B cell (primary cell): ENCODE results near the gene DCLK1. TPM values are rescaled to one million over a fixed set of nuclear protein-coding genes. Genes with fewer than 3 reads are reported as not detected.

Experiments
- ATAC-seq: fragments of 200-7000 bp; cut with Tn5 transposase; one replicate; pipeline ENCODE4 v1.10.0; 2021; ENCODE audit warnings: low read depth, mild to moderate bottlenecking, moderate number of reproducible peaks, moderate library complexity
- CTCF ChIA-PET: fragments of 350-600 bp; sonication (Branson Sonifier 250); formaldehyde crosslinking; loops from one replicate; lab custom pipeline; 2021; ENCODE audit warnings: antibody characterized with exemption, inconsistent platforms; lab: Charles Lee
- POLR2A ChIA-PET: fragments of 350-600 bp; sonication (Branson Sonifier 250); formaldehyde crosslinking; loops from one replicate; lab custom pipeline; 2021; ENCODE audit warnings: antibody characterized with exemption; lab: Charles Lee
- DNase-seq: peaks from one replicate; pipeline ENCODE4 v3.0.0; 2013
- H2AFZ ChIP-seq: 2 replicates; pipeline ENCODE4 v1.6.1; 2012; ENCODE audit warnings: mild to moderate bottlenecking, low read depth, low read length; ENCODE audit not compliant: insufficient read depth, poor library complexity, severe bottlenecking
- H3K27ac ChIP-seq, 2 donors: 1 replicate in 1 of 2; 2 replicates in 1 of 2; pipeline ENCODE4 v1.5.1; 2012 to 2013; ENCODE audit warnings: low read length in 2 of 2, mild to moderate bottlenecking in 2 of 2, moderate library complexity in 1 of 2
- H3K27me3 ChIP-seq, 4 experiments: fragments of 200-600 bp in 1 of 4; sonication (generic) in 1 of 4; replicated peaks in 1 of 4; 1 replicate in 2 of 4; 2 replicates in 2 of 4; pipeline versions ENCODE4 v1.6.1 to v1.7.0; 2013 to 2016; ENCODE audit warnings: low read length in 3 of 4, mild to moderate bottlenecking in 2 of 4, mixed read lengths in 1 of 4, moderate library complexity in 1 of 4; ENCODE audit not compliant: insufficient read depth in 4 of 4, control insufficient read depth in 3 of 4; ENCODE audit errors: control extremely low read depth in 1 of 4
- H3K36me3 ChIP-seq, 2 experiments: replicated peaks in 1 of 2; 1 replicate in 1 of 2; 2 replicates in 1 of 2; pipeline versions ENCODE4 v1.6.1 to v1.7.1; 2013; ENCODE audit warnings: low read length in 1 of 2; ENCODE audit not compliant: insufficient read depth in 2 of 2, control insufficient read depth in 1 of 2; ENCODE audit errors: control extremely low read depth in 1 of 2, extremely low read depth in 1 of 2
- H3K4me1 ChIP-seq, 2 donors: fragments of 200-600 bp in 1 of 2; sonication (generic) in 1 of 2; 1 replicate in 1 of 2; 2 replicates in 1 of 2; pipeline versions ENCODE4 v1.5.1 to v1.6.1; 2013 to 2017; ENCODE audit warnings: low read length in 2 of 2; ENCODE audit not compliant: control insufficient read depth in 2 of 2, insufficient read depth in 2 of 2
- H3K4me2 ChIP-seq: replicated peaks from 2 replicates; pipeline ENCODE3; 2012; ENCODE audit warnings: mild to moderate bottlenecking, low read depth, low read length; ENCODE audit not compliant: poor library complexity, severe bottlenecking
- H3K4me3 ChIP-seq, 5 experiments: fragments of 200-600 bp in 1 of 5; sonication (generic) in 1 of 5; 1 replicate in 3 of 5; 2 replicates in 2 of 5; pipeline versions ENCODE4 v1.5.1 to v1.7.0; 2011 to 2016; ENCODE audit warnings: low read length in 4 of 5, mild to moderate bottlenecking in 4 of 5, low read depth in 2 of 5, control low read depth in 1 of 5, moderate library complexity in 1 of 5; ENCODE audit not compliant: insufficient read depth in 1 of 5; ENCODE audit errors: control extremely low read depth in 1 of 5, extremely low read depth in 1 of 5
- H3K79me2 ChIP-seq: fragments of 200-600 bp; sonication (generic); one replicate; pipeline ENCODE4 v1.6.0; 2016; ENCODE audit warnings: low read length; ENCODE audit not compliant: control insufficient read depth, insufficient read depth
- H3K9ac ChIP-seq: fragments of 200-600 bp; sonication (generic); 2 replicates; pipeline ENCODE4 v1.6.1; 2017; ENCODE audit warnings: mild to moderate bottlenecking, low read length, moderate library complexity
- H3K9me3 ChIP-seq, 3 donors: one replicate each; pipeline versions ENCODE4 v1.6.1 to v1.7.1; 2013; ENCODE audit warnings: low read length in 2 of 3; ENCODE audit not compliant: control insufficient read depth in 2 of 3, insufficient read depth in 1 of 3; ENCODE audit errors: control extremely low read depth in 1 of 3
- H4K20me1 ChIP-seq: 2 replicates; pipeline ENCODE4 v1.6.0; 2012; ENCODE audit warnings: mild to moderate bottlenecking, low read length; ENCODE audit not compliant: insufficient read depth, control insufficient read depth, poor library complexity, severe bottlenecking
- H3K27ac Mint-ChIP-seq: one replicate; pipeline ENCODE4 v1.8.0; 2021; ENCODE audit warnings: mixed read lengths
- H3K27me3 Mint-ChIP-seq: one replicate; pipeline ENCODE4 v1.8.0; 2021; ENCODE audit warnings: mixed read lengths
- H3K4me1 Mint-ChIP-seq: one replicate; pipeline ENCODE4 v1.8.0; 2021; ENCODE audit warnings: mixed read lengths
- H3K4me3 Mint-ChIP-seq: one replicate; pipeline ENCODE4 v1.8.0; 2021; ENCODE audit warnings: mixed read lengths
- H3K9me3 Mint-ChIP-seq: one replicate; pipeline ENCODE4 v1.8.0; 2022; ENCODE audit warnings: mixed read lengths; ENCODE audit not compliant: insufficient read depth
- CTCF ChIP-seq: fragments of 200-600 bp; IDR thresholded peaks from one replicate; pipeline ENCODE4 v1.8.0; 2022; ENCODE audit warnings: antibody characterized with exemption, mild to moderate bottlenecking
- EZH2 ChIP-seq: IDR thresholded peaks from 2 replicates; pipeline ENCODE4 v1.6.1; 2012; ENCODE audit warnings: borderline replicate concordance, low read depth, mild to moderate bottlenecking, moderate library complexity, low read length; ENCODE audit not compliant: insufficient read depth, poor library complexity, severe bottlenecking
- WGBS: methylation state at CpG from one replicate; pipeline ENCODE4 v1.1.5; 2013; ENCODE audit warnings: missing lambda C conversion rate; ENCODE audit not compliant: insufficient coverage; 5-methylcytosine and 5-hydroxymethylcytosine counted together
- intact Hi-C: fragments of 100-400 bp; cut with micrococcal nuclease; formaldehyde crosslinking; loops from one replicate; pipeline ENCODE4 v1.10.0; 2022
- polyA plus RNA-seq: library from polyadenylated mRNA; depleted of rRNA; stranded (reverse); fragments of >200 nt; gene quantifications from 2 replicates; pipeline ENCODE4 v1.2.3, GENCODE V29; 2012
- total RNA-seq, 2 donors: library from RNA; stranded (reverse); fragments of 120-200 nt in 1 of 2; gene quantifications; 1 replicate in 1 of 2; 2 replicates in 1 of 2; pipeline versions ENCODE4 v1.2.3 to v1.2.4, GENCODE V29; 2013 to 2022

DCLK1 gene
- total and polyA plus RNA-seq, 2 donors (not counting 1 experiment from before 2014, with no cell fraction given), result not detected

GRCh38 chr13:36148446-36148845, 17.3 kb upstream of the DCLK1 start:
- H3K27me3 ChIP-seq, result no peaks in the 10 kb centered on the region
- H3K4me3 ChIP-seq, result no peak overlapping the region
- H3K27me3 Mint-ChIP-seq, result no peaks in the 10 kb centered on the region
- no peak for DNase-seq
- ATAC-seq, result no peak
- no peaks in the 10 kb centered on the region for H4K20me1 ChIP-seq
- H3K4me3 Mint-ChIP-seq, result no peak overlapping the region
- no peak for TF ChIP-seq CTCF
- POLR2A ChIA-PET, result no interaction called here
- no peak overlapping the region for H3K27ac ChIP-seq
- H3K4me2 ChIP-seq, result no peak overlapping the region
- intact Hi-C loops, result no loop called here
- H3K4me1 Mint-ChIP-seq, result no peaks in the 10 kb centered on the region
- H2AFZ ChIP-seq, result no peak overlapping the region
- H3K9ac ChIP-seq, result no peak overlapping the region
- WGBS, result no CpG with 5 or more reads among the region's 1 CpG
- CTCF ChIA-PET, result no interaction called here
- no peak overlapping the region for H3K27ac Mint-ChIP-seq
- H3K9me3 Mint-ChIP-seq, result no peaks in the 10 kb centered on the region
- peaks cover 0 to 3% (median 0%) of the 10 kb centered on the region in 3 donors for H3K9me3 ChIP-seq
- H3K79me2 ChIP-seq, result no peaks in the 10 kb centered on the region
- H3K36me3 ChIP-seq, result no peaks in the 10 kb centered on the region
- H3K4me1 ChIP-seq, result no peaks in the 10 kb centered on the region

- no peaks in the 10 kb centered on the region for H4K20me1 ChIP-seq
- no peak overlapping the region for H3K9ac ChIP-seq
- intact Hi-C loops, result no loop called here
- H3K27ac ChIP-seq, result no peak overlapping the region
- CTCF ChIA-PET, result no interaction called here
- no peak overlapping the region for H2AFZ ChIP-seq
- DNase-seq (no peak), ATAC-seq (no peak)
- Mint-ChIP-seq H3K27ac (no peak overlapping the region), H3K9me3 (no peaks in the 10 kb centered on the region), H3K4me3 (no peak overlapping the region), H3K27me3 (no peaks in the 10 kb centered on the region), H3K4me1 (no peaks in the 10 kb centered on the region)
- POLR2A ChIA-PET, result no interaction called here
- no peaks in the 10 kb centered on the region for H3K36me3 ChIP-seq
- TF ChIP-seq EZH2 (no peak), CTCF (no peak)
- no peak overlapping the region for H3K4me2 ChIP-seq
- no peaks in the 10 kb centered on the region for H3K79me2 ChIP-seq
- no peaks in the 10 kb centered on the region for H3K4me1 ChIP-seq
- no peak overlapping the region for H3K4me3 ChIP-seq
- WGBS, result 100% methylated on average over 1 of the region's 3 CpGs
- no peaks in the 10 kb centered on the region for H3K9me3 ChIP-seq
- H3K27me3 ChIP-seq, result no peaks in the 10 kb centered on the region
Observed at GRCh38 chr13:36147330-36147729, 16.1 kb upstream of the DCLK1 start.
